Esophagus squamous epithelium (tissue), 4 donors: ENCODE data around the gene STRA8.

ENCODE experiments used
- POLR2A ChIP-seq, 4 donors: fragments of 450-650 bp; IDR thresholded peaks; one replicate each; pipeline ENCODE4 v1.6.1; 2017; ENCODE audit warnings: antibody characterized with exemption in 4 of 4, mild to moderate bottlenecking in 4 of 4, moderate library complexity in 3 of 4
- TF ChIP-seq, protein P1 (sequence below), 6 experiments: fragments of 450-650 bp in 4 of 6; fragments of 200-600 bp in 2 of 6; sonication (generic) in 2 of 6; IDR thresholded peaks; one replicate each; pipeline ENCODE4 v1.5.1; 2016 to 2019; ENCODE audit warnings: antibody characterized with exemption in 6 of 6, mild to moderate bottlenecking in 4 of 6, moderate library complexity in 4 of 6

DNA sequence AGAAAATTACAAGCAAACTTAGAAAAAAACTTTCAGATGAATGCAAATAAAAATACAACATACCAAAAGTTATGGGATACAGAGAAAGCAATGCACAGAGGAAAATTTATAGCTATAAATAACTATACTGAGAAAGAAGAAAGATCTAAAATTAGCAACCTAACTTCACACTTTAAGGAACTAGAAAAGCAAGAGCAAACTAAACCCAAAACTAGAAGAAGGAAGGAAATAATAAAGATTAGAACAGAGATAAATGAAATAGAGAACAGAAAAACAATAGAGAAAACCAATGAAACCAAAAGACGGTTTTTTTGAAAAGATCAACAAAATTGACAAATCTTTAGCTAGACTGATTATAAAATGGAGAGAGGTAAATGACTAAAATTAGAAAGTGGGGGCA lies 9.6 kb upstream of the STRA8 start:
- TF ChIP-seq, protein P1, sequence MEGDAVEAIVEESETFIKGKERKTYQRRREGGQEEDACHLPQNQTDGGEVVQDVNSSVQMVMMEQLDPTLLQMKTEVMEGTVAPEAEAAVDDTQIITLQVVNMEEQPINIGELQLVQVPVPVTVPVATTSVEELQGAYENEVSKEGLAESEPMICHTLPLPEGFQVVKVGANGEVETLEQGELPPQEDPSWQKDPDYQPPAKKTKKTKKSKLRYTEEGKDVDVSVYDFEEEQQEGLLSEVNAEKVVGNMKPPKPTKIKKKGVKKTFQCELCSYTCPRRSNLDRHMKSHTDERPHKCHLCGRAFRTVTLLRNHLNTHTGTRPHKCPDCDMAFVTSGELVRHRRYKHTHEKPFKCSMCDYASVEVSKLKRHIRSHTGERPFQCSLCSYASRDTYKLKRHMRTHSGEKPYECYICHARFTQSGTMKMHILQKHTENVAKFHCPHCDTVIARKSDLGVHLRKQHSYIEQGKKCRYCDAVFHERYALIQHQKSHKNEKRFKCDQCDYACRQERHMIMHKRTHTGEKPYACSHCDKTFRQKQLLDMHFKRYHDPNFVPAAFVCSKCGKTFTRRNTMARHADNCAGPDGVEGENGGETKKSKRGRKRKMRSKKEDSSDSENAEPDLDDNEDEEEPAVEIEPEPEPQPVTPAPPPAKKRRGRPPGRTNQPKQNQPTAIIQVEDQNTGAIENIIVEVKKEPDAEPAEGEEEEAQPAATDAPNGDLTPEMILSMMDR (IDR thresholded peaks at IDR 0.05) = no peak
- no peak for TF ChIP-seq POLR2A (IDR thresholded peaks at IDR 0.05)
